OCI-LY1 (cell line): ENCODE results near the gene CNTNAP4.

Experiments
- CTCF ChIP-seq: fragments of 200-600 bp; sonication (generic), shearing (Covaris generic); IDR thresholded peaks from 2 replicates; pipeline ENCODE4 v1.5.1; 2017; ENCODE audit warnings: mild to moderate bottlenecking, antibody characterized with exemption, low read length, moderate library complexity, mixed read lengths
- EZH2 ChIP-seq: fragments of 200-600 bp; sonication (generic), shearing (Covaris generic); IDR thresholded peaks from 2 replicates; pipeline ENCODE4 v1.8.0; 2017; ENCODE audit warnings: borderline replicate concordance, mixed run types, mild to moderate bottlenecking, antibody characterized with exemption, low read length, moderate library complexity, mixed read lengths

GRCh38 chr16:76294396-76295214 is 17.4 kb downstream of the CNTNAP4 start:
- TF ChIP-seq CTCF (no peak), EZH2 (no peak)
